CD4-positive, alpha-beta T cell treated with Interleukin-4 for 4 hours (primary cell): ENCODE measurements around the gene GPR83.
"Not testable (repeated sequence)": the region's sequence is repeated elsewhere in the genome, so short reads cannot be mapped to it uniquely, and the experiment has no call there.

ENCODE experiments used
- DNase-seq: peaks from one replicate; pipeline ENCODE4 v3.0.0-alpha.2; 2020

GPR83 gene

DNA sequence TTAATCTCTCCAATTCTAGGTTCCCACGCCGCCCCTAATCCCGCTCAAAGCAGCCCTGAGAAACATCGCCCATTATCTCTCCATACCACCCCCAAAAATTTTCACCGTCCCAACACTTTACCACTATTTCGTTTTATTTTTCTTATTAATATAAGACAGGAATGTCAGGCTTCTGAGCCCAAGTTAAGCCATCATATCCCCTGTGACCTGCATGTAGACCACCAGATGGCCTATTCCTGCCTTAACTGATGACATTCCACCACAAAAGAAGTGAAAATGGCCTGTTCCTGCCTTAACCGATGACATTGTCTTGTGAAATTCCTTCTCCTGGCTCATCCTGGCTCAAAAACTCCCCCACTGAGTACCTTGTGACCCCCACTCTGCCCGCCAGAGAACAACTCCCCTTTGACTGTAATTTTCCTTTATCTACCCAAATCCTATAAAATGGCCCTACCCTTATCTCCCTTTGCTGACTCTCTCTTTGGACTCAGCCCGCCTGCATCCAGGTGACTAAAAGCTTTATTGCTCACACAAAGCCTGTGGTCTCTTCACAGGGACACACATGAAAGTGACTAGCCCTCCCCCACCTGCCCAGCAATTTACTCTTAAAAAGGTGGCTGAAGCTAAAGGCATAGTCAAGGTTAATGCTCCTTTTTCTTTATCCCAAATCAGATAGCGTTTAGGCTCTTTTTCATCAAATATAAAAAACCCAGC is 50.2 kb downstream of the GPR83 start:
- DNase-seq = not testable (repeated sequence)

DNA sequence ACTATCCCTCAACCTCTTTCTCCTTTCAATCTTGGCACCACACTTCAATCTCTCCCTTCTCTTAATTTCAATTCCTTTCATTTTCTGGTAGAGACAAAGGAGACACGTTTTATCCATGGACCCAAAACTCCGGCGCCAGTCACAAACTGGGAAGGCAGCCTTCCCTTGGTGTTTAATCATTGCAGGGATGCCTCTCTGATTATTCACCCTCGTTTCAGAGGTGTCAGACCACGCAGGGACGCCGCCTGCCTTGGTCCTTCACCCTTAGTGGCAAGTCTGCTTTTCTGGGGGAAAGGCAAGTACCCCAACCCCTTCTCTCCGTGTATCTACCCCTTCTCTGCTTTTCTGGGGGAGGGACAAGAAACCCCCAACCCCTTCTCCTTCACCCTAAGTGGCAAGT is 54.9 kb downstream of the GPR83 start:
- DNase-seq = not testable (repeated sequence)

DNA sequence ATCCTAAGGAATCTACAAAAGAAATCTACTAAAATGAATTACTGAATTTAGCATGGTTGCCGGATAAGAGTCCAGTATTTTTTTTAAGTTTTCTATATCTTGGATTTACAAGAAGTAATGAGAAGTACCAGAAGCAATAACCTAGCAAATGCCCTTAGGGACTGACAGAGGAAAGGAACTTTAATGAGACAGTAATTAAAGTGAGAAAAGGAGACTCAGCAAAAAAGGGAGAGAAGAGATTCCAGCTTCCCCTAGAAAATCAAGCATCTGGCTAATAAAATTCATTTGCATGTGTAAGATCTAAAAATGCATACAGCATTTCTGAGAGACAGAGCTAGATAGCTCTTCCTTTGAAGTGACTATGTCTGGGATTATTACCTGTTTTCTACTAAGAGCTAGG is 57.7 kb downstream of the GPR83 start:
- no peak for DNase-seq

DNA sequence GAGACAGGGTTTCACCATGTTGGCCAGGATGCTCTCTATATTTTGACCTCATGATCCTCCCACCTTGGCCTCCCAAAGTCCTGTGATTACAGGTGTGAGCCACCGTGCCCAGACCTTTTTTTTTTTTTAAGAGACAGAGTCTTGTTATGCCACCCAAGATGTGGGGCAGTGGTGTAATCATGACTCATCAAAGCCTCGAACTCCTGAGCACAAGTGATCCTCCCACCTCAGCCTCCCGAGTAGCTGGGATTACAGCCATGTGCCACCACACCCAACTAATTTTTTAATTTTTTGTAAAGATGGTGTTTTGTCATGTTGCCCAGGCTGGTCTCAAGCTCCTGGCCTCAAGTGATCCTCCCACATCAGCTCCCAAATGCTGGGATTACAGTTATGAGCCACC is 59.0 kb downstream of the GPR83 start:
- DNase-seq = no peak

DNA sequence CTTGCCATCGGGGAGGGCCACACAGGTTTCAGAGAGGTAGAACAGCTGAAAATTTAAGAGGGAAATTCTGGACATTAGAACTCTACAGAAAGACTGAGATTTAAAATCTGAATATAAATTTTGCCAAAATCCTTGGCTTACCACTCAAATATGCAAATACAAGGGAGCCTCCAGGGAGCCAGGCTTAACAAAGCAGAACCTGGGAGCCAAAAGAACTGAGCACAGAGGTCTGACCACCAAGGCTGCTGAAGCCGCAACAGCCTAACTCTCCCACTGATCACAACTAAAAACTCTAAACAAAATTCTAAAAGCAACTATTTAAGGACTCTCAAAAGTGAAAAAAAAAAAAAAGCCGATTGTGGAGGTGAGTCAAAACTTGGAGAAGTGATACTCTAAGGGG is 62.6 kb downstream of the GPR83 start:
- no peak for DNase-seq

DNA sequence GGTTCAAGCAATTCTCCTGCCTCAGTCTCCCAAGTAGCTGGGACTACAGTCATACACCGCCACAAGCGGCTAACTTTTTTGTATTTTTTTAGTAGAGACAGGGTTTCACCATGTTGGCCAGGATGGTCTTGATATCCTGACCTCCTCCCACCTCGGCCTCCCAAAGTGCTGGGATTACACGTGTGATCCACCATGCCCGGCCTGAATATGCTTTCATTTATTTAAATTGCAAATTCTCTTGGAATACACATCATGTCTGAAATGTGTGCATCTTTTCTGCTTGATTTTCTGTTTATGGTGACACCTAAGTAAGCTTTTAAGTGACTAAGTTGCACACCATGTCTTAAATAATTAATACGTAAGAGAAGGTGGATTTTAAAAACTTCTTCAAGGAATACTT is 65.2 kb downstream of the GPR83 start:
- no peak for DNase-seq

DNA sequence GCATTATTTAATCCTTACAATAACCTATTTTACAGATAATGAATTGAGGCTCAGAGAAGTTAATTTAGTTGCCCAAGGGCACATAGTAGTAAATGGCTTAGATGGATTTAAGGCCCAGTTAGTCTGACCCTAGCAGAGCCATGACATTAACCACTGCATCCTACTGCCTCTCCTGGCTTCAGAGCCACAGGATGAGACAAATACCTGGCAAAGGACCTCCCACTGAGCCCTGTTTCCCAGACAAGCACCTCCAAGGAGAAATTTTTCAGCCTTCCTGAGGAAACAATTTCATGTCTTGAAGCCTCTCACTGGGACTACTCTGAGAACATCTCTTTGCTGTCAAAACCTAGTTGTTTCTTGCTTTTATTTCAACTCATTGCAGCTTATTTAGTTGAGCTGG is 68.4 kb downstream of the GPR83 start:
- DNase-seq = no peak

DNA sequence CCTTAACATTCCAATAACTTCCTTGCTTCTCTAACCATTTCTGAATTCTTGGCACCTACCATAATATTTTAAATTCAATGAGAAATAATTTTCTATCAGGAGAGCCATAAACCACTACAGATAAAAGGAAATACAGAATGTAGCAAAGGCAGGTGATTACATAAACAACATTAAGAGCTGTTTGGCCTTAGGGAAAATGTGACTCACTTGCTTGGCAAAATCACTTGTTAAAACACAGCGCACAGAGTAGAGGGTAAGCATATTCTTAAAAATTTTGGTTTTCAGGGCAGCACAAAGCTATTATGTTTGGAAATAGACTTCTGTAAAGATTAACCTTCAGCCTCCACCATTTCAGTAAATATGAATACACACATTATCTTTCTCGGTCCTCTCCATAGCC is 70.4 kb downstream of the GPR83 start:
- DNase-seq = no peak

DNA sequence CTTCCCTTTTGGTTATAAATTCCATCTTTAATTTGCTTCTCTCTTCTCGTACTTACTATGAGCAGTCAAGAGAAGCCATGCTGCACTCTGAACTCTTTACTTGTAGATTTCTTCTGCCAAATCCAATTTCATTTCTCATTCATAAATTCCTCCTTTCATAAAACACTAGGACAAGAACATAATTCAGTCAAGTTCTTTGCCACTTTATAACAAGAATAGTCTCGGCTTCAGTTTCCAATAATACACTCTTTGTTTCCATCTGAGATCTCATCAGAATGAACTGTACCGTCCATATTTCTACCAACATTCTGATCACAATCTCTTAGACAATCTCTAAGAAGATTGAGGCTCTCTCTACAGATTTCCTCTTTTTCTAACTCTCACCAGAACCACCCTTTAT is 71.7 kb downstream of the GPR83 start:
- no peak for DNase-seq

DNA sequence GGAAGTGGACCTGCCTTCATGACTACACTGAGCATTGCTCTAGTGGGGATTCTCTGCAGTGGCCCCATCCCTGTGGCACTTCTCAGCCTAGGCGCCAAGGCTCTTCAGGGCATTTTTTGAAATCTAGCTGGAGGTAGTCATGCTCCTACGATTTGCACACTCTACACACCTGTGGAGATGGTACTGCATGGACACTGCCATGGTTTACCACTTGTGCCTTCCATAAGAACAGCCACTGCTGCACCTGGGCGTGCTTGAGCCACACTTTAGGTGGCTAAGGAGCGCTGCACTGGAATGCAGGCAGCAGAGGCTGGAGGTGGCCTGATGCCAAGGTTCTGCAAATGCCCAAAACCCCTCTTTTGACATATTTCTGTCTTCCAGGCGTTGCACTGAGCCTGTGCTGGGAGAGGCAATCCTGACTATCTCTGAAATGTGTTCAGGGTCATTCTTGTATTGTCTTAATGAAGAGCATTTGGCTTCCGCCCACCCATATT is 72.6 kb downstream of the GPR83 start:
- no peak for DNase-seq
